CD4-positive, alpha-beta T cell (primary cell): Measurements from ENCODE around the gene ID1. TPM values are rescaled to one million over a fixed set of nuclear protein-coding genes. Genes with fewer than 3 reads are reported as not detected.

Experiments used
- ATAC-seq: fragments of 200-7000 bp; cut with Tn5 transposase; one replicate; pipeline ENCODE4 v1.10.0; 2022; ENCODE audit warnings: mild to moderate bottlenecking; ENCODE audit not compliant: poor library complexity
- CTCF ChIA-PET: fragments of 350-600 bp; sonication (Branson Sonifier 250); formaldehyde crosslinking; loops from one replicate; lab custom pipeline; 2021; ENCODE audit warnings: antibody characterized with exemption, inconsistent platforms; lab: Charles Lee
- POLR2A ChIA-PET: fragments of 350-600 bp; sonication (Branson Sonifier 250); formaldehyde crosslinking; loops from one replicate; lab custom pipeline; 2021; ENCODE audit warnings: antibody characterized with exemption, inconsistent platforms; lab: Charles Lee
- DNase-seq, 14 experiments: peaks; one replicate each; pipeline ENCODE4 v3.0.0-alpha.2; 2013 to 2020; ENCODE audit warnings: mixed read lengths in 2 of 14
- H3K27ac ChIP-seq, 2 donors: one replicate each; pipeline versions ENCODE4 v1.5.1 to v1.7.0; 2013; ENCODE audit warnings: low read length in 2 of 2, low read depth in 1 of 2, mild to moderate bottlenecking in 1 of 2
- H3K27me3 ChIP-seq, 2 experiments: 1 replicate in 1 of 2; 2 replicates in 1 of 2; pipeline versions ENCODE4 v1.6.1 to v1.7.0; 2013; ENCODE audit warnings: low read length in 2 of 2, control low read depth in 1 of 2, mild to moderate bottlenecking in 1 of 2, moderate library complexity in 1 of 2; ENCODE audit not compliant: insufficient read depth in 2 of 2, control insufficient read depth in 1 of 2
- H3K36me3 ChIP-seq: one replicate; pipeline ENCODE4 v1.6.1; 2013; ENCODE audit warnings: low read length, control low read depth; ENCODE audit not compliant: insufficient read depth
- H3K4me1 ChIP-seq: one replicate; pipeline ENCODE4 v1.6.1; 2013; ENCODE audit warnings: low read length, control low read depth; ENCODE audit not compliant: insufficient read depth
- H3K4me3 ChIP-seq: one replicate; pipeline ENCODE4 v1.5.1; 2013; ENCODE audit warnings: mild to moderate bottlenecking, low read length, moderate library complexity
- H3K9me3 ChIP-seq, 2 experiments: 1 replicate in 1 of 2; 2 replicates in 1 of 2; pipeline versions ENCODE4 v1.6.1 to v1.7.0; 2013; ENCODE audit warnings: low read length in 2 of 2, mild to moderate bottlenecking in 2 of 2, control low read depth in 1 of 2, moderate library complexity in 1 of 2; ENCODE audit not compliant: control insufficient read depth in 1 of 2, insufficient read depth in 1 of 2
- H3K27ac Mint-ChIP-seq: one replicate; pipeline ENCODE4 v1.8.0; 2020; ENCODE audit warnings: mixed read lengths
- H3K27me3 Mint-ChIP-seq: one replicate; pipeline ENCODE4 v1.8.0; 2021; ENCODE audit warnings: mixed read lengths
- H3K36me3 Mint-ChIP-seq: one replicate; pipeline ENCODE4 v1.8.0; 2021; ENCODE audit warnings: low read depth, mixed read lengths
- H3K4me1 Mint-ChIP-seq: one replicate; pipeline ENCODE4 v1.8.0; 2021; ENCODE audit warnings: low read depth, mixed read lengths
- H3K4me3 Mint-ChIP-seq: one replicate; pipeline ENCODE4 v1.8.0; 2020; ENCODE audit warnings: mild to moderate bottlenecking, mixed read lengths
- H3K9me3 Mint-ChIP-seq: one replicate; pipeline ENCODE4 v1.8.0; 2020; ENCODE audit warnings: mixed read lengths
- intact Hi-C, 2 experiments: fragments of 100-400 bp; cut with DNase I in 1 of 2; cut with micrococcal nuclease in 1 of 2; formaldehyde crosslinking; loops; one replicate each; pipeline versions ENCODE4 v1.15.1 to v1.9.0; 2023 to 2025; cut with DNase I, micrococcal nuclease
- total RNA-seq, 174 experiments: library from RNA in 2 of 174; stranded (reverse) in 2 of 174; gene quantifications; one replicate each; pipeline ENCODE4 v1.2.3 and lab custom pipeline; 2021 to 2026
- TF ChIP-seq, protein P1 (sequence below): fragments of 200-600 bp; IDR thresholded peaks from one replicate; pipeline ENCODE4 v1.8.0; 2022; ENCODE audit warnings: antibody characterized with exemption, mild to moderate bottlenecking

Gene ID1
- total RNA-seq, 2 experiments from 2014 or later: 22.8 to 24.2 TPM

DNA sequence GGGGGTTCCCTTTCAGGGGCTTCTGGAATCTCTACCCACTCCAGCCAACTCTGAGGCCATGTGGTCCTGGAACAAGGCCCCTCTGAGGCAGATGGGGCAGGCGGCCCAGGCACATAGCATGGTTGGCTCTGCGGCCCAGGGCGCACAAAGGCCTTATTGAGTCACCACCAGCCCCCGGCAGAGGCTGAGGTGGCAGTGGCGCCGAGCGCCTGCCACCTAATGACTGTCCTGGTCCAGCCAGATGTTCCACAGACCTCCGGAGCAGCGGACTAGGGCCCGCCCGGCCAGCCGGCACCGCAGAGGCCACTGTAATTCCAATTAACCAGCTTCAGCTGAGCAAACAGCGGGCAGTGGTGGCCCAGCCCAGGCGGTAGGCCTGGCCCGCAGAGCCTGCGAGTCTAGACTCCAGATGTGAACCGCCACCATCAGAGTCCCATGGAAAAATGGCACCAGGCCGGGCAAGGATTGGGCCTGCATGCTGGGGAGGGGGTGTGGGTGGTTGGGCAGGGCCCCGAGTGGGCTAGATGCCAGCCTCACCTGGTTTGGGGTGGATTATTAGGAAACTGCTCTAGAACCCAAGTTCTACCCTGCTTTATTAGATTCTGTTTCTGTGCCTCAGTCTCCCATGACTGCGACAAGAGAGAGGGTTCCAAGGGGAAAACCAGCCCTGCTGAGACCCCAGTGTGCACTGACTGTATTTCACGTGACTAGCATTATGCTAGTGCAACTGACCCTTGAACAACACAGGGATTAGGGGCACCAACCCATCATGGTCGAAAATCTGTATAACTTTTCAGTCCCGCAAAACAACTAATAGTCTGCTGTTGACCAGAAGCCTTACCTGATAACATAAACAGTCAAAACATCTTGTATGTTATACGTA, 34.1 kb upstream of the ID1 start:
- Histone ChIP-seq H3K4me1 (peaks cover 30% of the 10 kb centered on the region), H3K27me3 (no peaks in the 10 kb centered on the region), H3K4me3 (no peak overlapping the region), H3K9me3 (no peaks in the 10 kb centered on the region), H3K36me3 (peaks cover 22% of the 10 kb centered on the region), H3K27ac (no peak overlapping the region)
- H3K4me1 Mint-ChIP-seq: peaks cover 29% of the 10 kb centered on the region
- TF ChIP-seq, protein P1, sequence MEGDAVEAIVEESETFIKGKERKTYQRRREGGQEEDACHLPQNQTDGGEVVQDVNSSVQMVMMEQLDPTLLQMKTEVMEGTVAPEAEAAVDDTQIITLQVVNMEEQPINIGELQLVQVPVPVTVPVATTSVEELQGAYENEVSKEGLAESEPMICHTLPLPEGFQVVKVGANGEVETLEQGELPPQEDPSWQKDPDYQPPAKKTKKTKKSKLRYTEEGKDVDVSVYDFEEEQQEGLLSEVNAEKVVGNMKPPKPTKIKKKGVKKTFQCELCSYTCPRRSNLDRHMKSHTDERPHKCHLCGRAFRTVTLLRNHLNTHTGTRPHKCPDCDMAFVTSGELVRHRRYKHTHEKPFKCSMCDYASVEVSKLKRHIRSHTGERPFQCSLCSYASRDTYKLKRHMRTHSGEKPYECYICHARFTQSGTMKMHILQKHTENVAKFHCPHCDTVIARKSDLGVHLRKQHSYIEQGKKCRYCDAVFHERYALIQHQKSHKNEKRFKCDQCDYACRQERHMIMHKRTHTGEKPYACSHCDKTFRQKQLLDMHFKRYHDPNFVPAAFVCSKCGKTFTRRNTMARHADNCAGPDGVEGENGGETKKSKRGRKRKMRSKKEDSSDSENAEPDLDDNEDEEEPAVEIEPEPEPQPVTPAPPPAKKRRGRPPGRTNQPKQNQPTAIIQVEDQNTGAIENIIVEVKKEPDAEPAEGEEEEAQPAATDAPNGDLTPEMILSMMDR: no peak
- intact Hi-C loops: loop anchor here in 1 of 2 experiments (5.0 kb wide), 1 partner anchor 151 kb away; the partner anchor contains the start of gene BCL2L1
- no peaks in the 10 kb centered on the region for H3K27me3 Mint-ChIP-seq
- DNase-seq: no peak
- peak overlapping the region; percentile 89 for H3K27ac Mint-ChIP-seq
- CTCF ChIA-PET: interaction anchor here (0.5 to 16.9 kb wide), 4 partner anchors 8 to 66 kb away, joined by 3 to 347 read pairs (median 19); no protein-coding TSS in a partner anchor
- POLR2A ChIA-PET: interaction anchor here (2.0 to 4.6 kb wide), 4 partner anchors 34 to 42 kb away, joined by 13 to 57 read pairs (median 34); partner anchors contain the start of gene ID1
- ATAC-seq: no peak
- no peaks in the 10 kb centered on the region for H3K9me3 Mint-ChIP-seq
- H3K36me3 Mint-ChIP-seq: peaks cover 24% of the 10 kb centered on the region
- H3K4me3 Mint-ChIP-seq: peak overlapping the region; percentile 90

DNA sequence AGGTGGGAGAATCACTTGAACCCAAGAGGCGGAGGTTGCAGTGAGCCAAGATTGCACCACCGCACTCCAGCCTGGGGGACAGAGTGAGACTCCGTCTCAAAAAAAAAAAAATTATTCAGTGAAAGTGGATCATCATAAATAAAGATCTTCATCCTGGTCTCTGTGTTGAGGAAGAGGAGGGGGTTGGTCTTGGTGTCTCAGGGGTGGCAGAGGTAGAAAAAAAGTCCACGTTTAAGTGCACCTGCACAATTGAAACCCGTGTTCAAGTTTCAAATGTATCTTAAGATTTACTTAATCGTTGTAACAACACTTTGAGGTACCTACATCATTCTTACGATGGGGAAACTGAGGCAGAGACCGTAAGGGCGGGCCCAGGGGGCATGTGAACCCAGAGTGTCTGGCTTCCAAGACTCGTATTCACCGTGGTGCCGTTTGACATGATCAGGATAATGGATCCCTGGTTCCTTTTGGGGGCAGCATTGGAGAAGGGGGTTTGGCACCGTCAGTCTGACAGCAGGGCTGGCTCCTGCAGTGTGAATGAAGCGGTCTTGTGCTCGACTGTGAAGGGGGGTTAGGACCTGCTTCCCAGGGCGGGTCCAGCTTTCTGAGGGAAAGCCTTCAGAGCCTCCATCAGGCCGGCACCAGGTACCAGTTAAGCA, 32.9 kb upstream of the ID1 start:
- H3K27me3 ChIP-seq: no peaks in the 10 kb centered on the region
- peak overlapping the region; percentile 74 for H3K4me3 ChIP-seq
- TF ChIP-seq, protein P1: no peak
- peak overlapping the region; percentile 37 to 76 for H3K27ac ChIP-seq
- peaks cover 18% of the 10 kb centered on the region for H3K4me1 ChIP-seq
- H3K9me3 ChIP-seq: no peaks in the 10 kb centered on the region
- no peaks in the 10 kb centered on the region for H3K27me3 Mint-ChIP-seq
- peaks cover 25% of the 10 kb centered on the region for H3K4me1 Mint-ChIP-seq
- peak overlapping the region; percentile 90 for H3K4me3 Mint-ChIP-seq
- H3K9me3 Mint-ChIP-seq: no peaks in the 10 kb centered on the region
- intact Hi-C loops: loop anchor here in 1 of 2 experiments (5.0 kb wide), 1 partner anchor 150 kb away; the partner anchor contains the start of gene BCL2L1
- peaks cover 18% of the 10 kb centered on the region for H3K36me3 ChIP-seq
- ChIA-PET CTCF (interaction anchor here (0.5 to 16.9 kb wide), 7 partner anchors 10 to 151 kb away, joined by 3 to 347 read pairs (median 5); partner anchors contain the start of gene ID1), POLR2A (interaction anchor here (0.9 to 3.2 kb wide), 9 partner anchors 11 to 152 kb away, joined by 3 to 57 read pairs (median 4); partner anchors contain the start of genes BCL2L1, HM13 and ID1)
- H3K36me3 Mint-ChIP-seq: peaks cover 17% of the 10 kb centered on the region
- DNase-seq (no peak), ATAC-seq (peak; percentile 6)
- H3K27ac Mint-ChIP-seq: peak overlapping the region; percentile 89
